ENCODE data around the gene NSD2. TPM values are rescaled to one million over a fixed set of nuclear protein-coding genes. Genes with fewer than 3 reads are reported as not detected.

Gene NSD2
- total RNA-seq, 2 donors from 2014 or later: 64.5 to 115 TPM

GRCh38 chr4:1922821-1923220, 51.6 kb downstream of the NSD2 start:
- no peak for ATAC-seq

GRCh38 chr4:1927675-1928074, 56.5 kb downstream of the NSD2 start:
- intact Hi-C loops (cut with DNase I, micrococcal nuclease): no loop called here
- ATAC-seq (no peak), DNase-seq (no peak)

More at GRCh38 chr4:1922821-1923220, 51.6 kb downstream of the NSD2 start:
- DNase-seq: no peak
- intact Hi-C loops (cut with DNase I, micrococcal nuclease): no loop called here

GRCh38 chr4:1928356-1929239, 57.4 kb downstream of the NSD2 start:
- DNase-seq (no peak), ATAC-seq (peak; percentile 19)
- intact Hi-C loops (cut with DNase I, micrococcal nuclease): no loop called here

DNA sequence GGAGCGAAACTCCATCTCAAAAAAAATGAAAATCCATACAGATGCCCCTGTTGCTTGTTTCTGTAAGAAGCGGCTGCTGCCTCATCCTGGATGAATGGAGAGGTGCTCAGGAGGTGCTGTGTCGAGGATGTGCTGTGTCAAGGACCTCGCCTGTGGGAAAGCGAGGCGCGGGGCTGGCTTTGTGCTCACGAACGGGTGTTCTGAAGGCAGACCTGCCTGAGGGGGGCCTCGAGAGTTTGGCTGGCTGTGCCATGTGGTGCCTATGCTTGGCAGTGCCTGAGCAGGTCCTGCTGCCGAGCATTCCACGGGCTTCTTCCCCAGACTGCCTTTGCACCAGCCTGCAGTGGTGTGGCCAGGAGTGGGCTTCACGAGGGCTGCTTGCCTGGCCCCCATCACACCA, 61.5 kb downstream of the NSD2 start:
- intact Hi-C loops (cut with DNase I, micrococcal nuclease): no loop called here
- DNase-seq: no peak
- no peak for ATAC-seq

DNA sequence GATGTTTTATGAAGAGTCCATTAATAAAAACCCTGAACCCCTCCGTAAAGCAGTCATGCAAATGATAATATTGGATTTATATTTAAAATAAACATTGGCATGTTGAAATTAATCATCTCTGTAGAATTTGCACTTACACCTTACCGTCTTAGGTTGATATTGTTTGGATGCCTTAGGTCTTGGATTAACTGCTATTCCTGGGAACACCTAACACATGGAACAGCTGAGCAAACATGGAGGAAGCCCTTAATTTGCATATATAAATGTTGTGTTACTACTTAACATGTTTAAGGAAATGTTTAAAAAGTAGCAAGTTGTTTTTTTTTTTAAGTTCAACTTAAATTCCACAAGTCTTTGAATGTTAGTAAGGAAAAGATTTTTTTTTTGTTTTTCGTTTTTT, 62.5 kb downstream of the NSD2 start:
- no peak for DNase-seq
- intact Hi-C loops (cut with DNase I, micrococcal nuclease): no loop called here
- ATAC-seq: no peak

DNA sequence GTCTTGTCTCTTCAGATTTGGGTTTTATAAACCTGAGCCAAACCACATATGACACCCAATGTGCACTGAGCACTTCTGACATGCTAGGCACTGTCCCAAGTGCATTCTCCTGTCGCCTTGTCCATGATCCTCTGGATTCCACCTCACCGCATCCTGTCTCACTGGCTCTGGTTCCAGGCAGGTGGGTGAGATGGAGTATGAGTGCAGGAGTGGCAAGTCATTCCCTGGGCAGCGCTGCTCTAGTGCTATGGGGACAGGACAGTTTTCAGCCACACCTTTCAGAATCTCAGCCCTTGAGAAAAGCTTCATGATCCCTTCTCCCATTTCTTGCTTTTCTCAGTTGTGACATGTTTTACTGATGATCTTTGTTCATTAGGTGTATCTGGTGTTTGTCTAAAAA, 66.4 kb downstream of the NSD2 start:
- ATAC-seq: no peak
- intact Hi-C loops (cut with DNase I, micrococcal nuclease): no loop called here
- DNase-seq: no peak

- intact Hi-C loops (cut with DNase I, micrococcal nuclease): no loop called here
- no peak for ATAC-seq
- no peak for DNase-seq
These were observed 66.8 kb downstream of the NSD2 start for GRCh38 chr4:1938027-1938426.

DNA sequence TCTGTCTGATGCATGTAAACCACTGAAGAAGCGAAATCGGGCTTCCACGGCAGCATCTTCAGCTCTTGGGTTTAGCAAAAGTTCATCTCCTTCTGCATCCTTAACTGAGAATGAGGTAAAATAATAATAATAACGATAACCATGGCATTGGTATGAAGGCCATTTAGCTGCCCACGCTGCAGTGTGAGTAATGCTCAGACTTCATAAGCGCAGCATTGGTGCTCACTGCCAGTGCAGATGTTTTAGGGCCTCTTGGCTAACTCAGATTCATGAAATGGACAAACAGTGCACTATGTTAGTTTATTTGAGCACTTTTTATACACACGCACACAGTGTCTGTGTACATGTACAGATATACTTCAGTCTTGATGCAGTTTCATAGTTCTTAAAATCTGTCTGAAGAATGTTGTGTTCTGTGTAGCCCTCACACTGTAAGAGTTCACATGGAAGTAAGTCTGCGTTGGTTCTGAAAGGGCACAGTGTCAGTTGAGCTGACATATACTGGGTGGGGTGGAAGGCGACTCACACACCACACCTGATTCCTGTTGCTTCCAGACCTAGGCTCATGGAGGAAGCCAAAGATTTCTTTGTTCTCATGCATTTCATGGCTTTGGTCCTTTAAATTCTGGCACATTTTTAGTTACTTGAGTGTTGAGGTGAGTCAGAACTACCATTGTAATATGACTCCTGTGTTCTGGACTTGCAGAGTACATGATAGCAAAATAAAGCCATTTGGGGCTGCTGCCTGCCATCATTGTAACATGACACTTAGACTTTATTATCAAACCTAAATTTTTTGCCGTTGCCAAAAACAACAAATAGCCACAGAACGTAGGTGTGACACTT, 68.7 kb downstream of the NSD2 start:
- intact Hi-C loops (cut with DNase I, micrococcal nuclease): no loop called here
- DNase-seq (no peak), ATAC-seq (peak; percentile 57)

DNA sequence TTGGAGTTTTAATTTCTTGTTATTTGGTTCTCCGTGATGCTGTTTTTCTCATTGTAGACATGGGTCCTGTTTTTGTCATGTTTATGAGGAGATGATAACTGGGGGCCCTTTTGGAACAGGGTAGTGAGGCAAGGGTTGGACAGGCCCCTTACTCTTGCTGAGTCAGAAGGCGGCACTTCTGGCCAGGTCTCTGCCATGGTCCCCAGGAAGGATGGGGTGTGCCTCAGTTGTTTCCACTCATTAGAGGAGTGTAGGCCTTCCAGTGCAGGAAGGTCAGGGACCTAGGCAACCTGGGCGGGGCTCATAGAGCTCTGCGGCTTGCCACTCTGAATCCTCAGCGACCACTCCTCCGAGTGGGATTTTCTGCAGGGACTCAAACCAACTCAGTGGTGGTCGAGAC, 69.4 kb downstream of the NSD2 start:
- no peak for DNase-seq
- ATAC-seq: no peak
- intact Hi-C loops (cut with DNase I, micrococcal nuclease): no loop called here

DNA sequence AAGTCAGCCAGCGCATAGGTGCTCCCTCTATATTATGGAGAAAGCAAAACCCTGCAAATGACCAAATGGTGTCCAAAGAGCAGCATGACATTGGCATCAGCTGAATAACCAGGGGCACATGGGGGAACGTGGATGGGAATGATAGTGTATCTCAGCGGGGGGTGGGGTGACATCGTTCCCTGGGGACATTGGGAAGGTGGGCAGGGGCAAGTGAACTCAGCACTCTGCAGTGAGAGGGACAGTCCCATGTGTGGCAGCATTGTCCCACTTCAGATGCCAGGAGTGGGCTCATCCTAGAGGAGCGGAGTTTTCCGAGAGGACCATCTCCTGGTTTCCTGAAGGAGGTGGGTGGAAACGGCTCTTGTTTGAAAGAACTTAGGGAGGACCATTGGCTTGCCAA, 72.7 kb downstream of the NSD2 start:
- ATAC-seq: no peak

DNA sequence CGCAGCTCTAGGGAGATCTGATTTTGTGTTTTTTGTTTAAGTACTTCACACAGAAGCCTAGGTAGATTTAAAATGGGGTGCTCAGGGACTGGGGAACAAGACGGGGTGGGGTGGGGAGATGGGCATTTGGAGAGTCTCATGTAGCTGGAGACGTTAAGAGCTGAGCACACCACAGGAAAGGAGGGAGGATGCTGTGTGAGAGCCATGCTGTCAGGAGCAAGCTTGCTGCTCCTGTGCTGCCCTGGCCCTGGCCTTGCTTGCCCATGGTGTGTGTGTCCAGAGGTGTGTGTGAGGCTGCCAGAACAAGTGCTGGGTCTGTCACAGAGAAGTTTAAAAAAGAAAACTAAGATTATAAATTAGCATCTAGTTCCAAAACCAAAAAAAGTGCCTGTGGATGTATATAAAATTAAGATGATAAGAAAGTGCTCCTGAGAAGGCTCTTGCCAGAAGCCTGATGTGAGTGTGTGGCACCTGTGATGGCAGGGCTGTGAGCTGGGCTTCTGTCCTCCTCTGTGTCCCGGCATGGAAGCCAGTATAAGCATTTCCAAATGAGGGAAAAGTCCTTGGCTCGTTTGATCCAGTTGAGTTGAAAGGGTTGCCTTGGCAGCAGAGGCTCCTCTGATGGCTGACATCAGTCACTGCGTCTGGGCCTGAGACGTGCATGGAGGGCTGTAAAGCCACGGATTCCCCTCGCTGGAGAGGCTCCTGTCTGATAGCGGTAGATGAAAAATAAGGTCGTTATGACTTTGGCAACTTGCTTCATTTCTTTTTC, 74.1 kb downstream of the NSD2 start:
- intact Hi-C loops (cut with DNase I, micrococcal nuclease): no loop called here
- ATAC-seq (no peak), DNase-seq (no peak)

More for the DNA sequence above, 72.7 kb downstream of the NSD2 start:
- DNase-seq: no peak
- intact Hi-C loops (cut with DNase I, micrococcal nuclease): no loop called here

DNA sequence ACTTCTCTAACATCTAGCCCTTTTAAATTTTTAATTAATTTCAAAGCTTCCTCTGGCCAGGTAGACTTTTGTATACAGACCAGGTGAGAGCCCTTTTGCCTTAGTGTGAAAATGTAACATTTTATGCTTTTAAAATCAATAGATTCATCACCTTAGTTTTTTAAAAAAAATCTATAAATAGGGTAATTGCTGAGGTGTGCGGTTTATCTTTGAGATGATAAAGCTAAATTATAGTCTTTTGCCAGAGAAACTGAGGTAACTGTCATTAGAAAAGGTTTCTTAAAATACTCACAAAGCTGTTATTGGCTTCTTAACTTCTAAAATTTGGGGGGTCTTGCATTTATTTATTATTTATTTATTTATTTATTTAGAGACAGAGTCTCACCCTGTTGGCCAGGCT, 74.7 kb downstream of the NSD2 start:
- DNase-seq (no peak), ATAC-seq (no peak)
- intact Hi-C loops (cut with DNase I, micrococcal nuclease): no loop called here

DNA sequence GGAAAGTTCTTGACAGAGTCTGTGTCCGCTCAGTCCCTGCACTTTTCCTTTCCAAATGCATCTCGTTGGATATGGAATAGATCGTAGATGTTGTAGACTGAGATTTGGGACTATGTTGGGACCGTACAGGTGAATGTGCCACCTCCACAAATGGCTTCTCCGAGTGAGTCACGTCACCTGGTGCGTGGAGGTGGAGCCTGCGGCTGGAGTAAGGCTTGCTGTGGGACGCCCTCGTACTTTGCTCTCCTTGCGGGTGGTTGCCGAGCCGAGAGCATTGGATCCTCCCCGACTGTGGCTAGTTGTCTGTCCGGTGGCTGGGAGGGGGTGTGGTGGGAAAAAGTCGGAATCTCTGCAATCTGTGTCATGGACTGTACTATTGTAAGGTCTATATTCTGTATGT, 77.0 kb downstream of the NSD2 start:
- DNase-seq: no peak
- no peak for ATAC-seq

DNA sequence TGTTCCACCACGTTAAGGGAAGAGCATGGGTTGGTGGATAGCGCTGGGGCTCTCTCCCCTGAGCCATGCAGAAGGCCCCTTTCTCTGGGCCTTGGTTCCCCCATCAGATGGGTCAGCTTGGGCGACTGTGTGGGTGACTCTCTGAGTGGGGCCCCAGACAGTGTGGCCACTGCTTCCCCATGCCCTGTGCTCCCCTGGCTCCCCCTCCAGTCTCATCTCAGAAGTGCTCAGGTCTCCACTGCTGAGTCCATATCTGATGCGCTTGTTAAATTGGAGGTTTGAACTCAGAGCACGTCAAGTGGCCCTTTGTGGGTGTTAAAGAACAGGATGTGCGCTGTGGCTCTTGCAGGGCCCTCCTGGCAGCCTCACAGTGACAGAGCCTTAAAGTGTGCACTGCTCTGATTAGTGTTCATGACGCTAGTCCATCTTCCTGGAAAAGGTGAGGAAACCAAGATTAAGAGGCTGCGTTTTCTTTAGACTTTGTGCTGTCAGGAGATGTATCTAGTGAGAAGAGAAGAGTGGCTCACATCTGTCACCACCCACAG, 77.8 kb downstream of the NSD2 start:
- no peak for ATAC-seq
- intact Hi-C loops (cut with DNase I, micrococcal nuclease): no loop called here
- no peak for DNase-seq

More for the DNA sequence above, 77.0 kb downstream of the NSD2 start:
- intact Hi-C loops (cut with DNase I, micrococcal nuclease): no loop called here

- DNase-seq (no peak), ATAC-seq (no peak)
- intact Hi-C loops (cut with DNase I, micrococcal nuclease): no loop called here
These were observed 79.2 kb downstream of the NSD2 start for GRCh38 chr4:1950369-1950768.

DNA sequence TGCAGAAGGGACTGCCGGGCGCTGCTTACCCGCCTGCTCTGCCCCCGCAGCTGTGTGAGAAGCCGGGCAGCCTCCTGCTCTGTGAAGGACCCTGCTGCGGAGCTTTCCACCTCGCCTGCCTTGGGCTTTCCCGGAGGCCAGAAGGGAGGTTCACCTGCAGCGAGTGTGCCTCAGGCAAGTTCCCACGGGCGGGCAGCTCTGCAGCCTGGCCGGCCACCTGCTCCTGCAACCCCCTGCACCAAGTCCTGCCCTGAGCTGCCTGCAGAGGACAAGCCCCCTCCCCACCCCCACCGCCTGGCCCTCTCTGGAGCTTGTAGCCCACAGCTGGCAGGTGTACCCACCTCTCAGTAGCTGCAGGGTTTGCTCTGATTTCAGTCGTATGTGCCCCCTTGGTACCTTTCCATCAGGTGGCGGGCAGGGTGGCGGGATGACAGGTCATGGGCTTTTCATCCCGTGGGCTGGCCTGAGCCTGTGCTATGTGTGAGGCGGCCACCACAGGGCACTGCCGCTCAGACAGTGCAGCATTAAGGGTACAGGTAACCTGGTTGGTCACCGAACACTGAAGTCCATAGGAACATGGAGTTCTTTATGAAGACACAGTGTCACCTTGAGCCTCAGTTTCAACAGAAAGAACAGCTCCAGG, 81.0 kb downstream of the NSD2 start:
- intact Hi-C loops (cut with DNase I, micrococcal nuclease): no loop called here
- no peak for ATAC-seq
- DNase-seq: no peak

- no peak for DNase-seq
- intact Hi-C loops (cut with DNase I, micrococcal nuclease): no loop called here
- ATAC-seq: no peak
These were observed 81.5 kb downstream of the NSD2 start for GRCh38 chr4:1952719-1953118.

DNA sequence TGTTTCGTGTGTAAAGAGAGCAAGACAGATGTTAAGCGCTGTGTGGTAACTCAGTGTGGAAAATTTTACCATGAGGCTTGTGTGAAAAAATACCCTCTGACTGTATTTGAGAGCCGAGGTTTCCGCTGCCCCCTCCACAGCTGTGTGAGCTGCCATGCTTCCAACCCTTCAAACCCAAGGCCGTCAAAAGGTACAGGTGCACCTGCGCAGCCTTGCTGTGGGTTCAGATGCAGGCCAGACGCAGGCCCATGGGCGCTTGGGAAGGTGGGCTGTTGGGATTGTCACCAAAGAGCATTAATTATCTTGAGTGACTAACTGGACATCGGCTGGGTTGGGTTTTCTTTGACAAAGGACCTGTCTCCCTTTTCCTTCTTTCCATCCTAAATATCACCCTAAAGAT, 82.1 kb downstream of the NSD2 start:
- intact Hi-C loops (cut with DNase I, micrococcal nuclease): no loop called here

DNA sequence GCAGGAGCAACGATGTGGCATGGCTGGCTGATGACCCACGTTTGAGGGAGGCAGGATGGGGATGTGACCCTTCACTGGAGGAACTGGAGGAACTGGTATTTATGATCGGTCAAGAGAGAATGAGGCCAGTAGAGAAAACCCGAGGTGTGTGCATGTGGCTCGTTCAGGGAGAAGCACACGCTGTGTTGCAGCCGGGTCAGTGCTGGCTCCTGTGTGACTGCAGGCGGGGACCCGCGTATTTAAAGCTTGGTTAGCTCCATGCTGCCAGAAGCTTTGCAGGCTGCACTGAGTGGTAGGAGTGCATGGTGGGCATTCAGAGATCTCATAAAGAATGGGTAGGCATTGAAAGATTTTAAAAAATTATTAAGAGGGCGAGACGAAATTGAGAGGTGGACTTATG, 85.4 kb downstream of the NSD2 start:
- DNase-seq: no peak
- intact Hi-C loops (cut with DNase I, micrococcal nuclease): no loop called here
- ATAC-seq: no peak

More for the DNA sequence above, 82.1 kb downstream of the NSD2 start:
- ATAC-seq (no peak), DNase-seq (no peak)

Data from left colon (tissue), 2 donors.